Calu3 (cell line): Measurements from ENCODE around the gene NBAS. TPM values are rescaled to one million over a fixed set of nuclear protein-coding genes. Genes with fewer than 3 reads are reported as not detected.
"Not testable (repeated sequence)": the region's sequence is repeated elsewhere in the genome, so short reads cannot be mapped to it uniquely, and the experiment has no call there.

Source experiments
- BruUV-seq: library from RNA; stranded (reverse); fragments of 400-500 nt; replicated peaks from 2 replicates; lab custom pipeline; 2021; lab: Mats Ljungman, UMichigan
- CTCF ChIA-PET: fragments of 300-600 bp; sonication (Branson Sonifier 250); formaldehyde crosslinking; loops from one replicate; lab custom pipeline; 2022; ENCODE audit warnings: antibody characterized with exemption; lab: Charles Lee
- DNase-seq: peaks from one replicate; pipeline ENCODE4 v3.0.0; 2022
- H3K27ac Mint-ChIP-seq: one replicate; pipeline ENCODE4 v1.8.0; 2022; ENCODE audit warnings: mixed read lengths; ENCODE audit not compliant: unreplicated experiment
- H3K27me3 Mint-ChIP-seq: one replicate; pipeline ENCODE4 v1.8.0; 2022; ENCODE audit warnings: mixed read lengths; ENCODE audit not compliant: unreplicated experiment
- H3K36me3 Mint-ChIP-seq: one replicate; pipeline ENCODE4 v1.8.0; 2022; ENCODE audit warnings: mild to moderate bottlenecking, moderate library complexity, mixed read lengths; ENCODE audit not compliant: insufficient read depth, unreplicated experiment
- H3K4me1 Mint-ChIP-seq: one replicate; pipeline ENCODE4 v1.8.0; 2022; ENCODE audit warnings: mild to moderate bottlenecking, low read depth, mixed read lengths; ENCODE audit not compliant: unreplicated experiment
- H3K4me3 Mint-ChIP-seq: one replicate; pipeline ENCODE4 v1.8.0; 2022; ENCODE audit warnings: mild to moderate bottlenecking, low read depth, moderate library complexity, mixed read lengths; ENCODE audit not compliant: unreplicated experiment
- H3K9me3 Mint-ChIP-seq: one replicate; pipeline ENCODE4 v1.8.0; 2022; ENCODE audit warnings: low read depth, mixed read lengths; ENCODE audit not compliant: unreplicated experiment
- CTCF ChIP-seq: fragments of 200-600 bp; IDR thresholded peaks from one replicate; pipeline ENCODE4 v1.8.0; 2022; ENCODE audit warnings: antibody characterized with exemption; ENCODE audit not compliant: unreplicated experiment
- intact Hi-C: fragments of 100-400 bp; cut with micrococcal nuclease; formaldehyde crosslinking; loops from one replicate; pipeline ENCODE4 v1.10.0; 2022; ENCODE audit not compliant: unreplicated experiment
- total RNA-seq: library from RNA; stranded (reverse); gene quantifications from 2 replicates; pipeline ENCODE4 v1.2.3, GENCODE V29; 2022

NBAS gene
- total RNA-seq, 1 experiment from 2014 or later = 30.4 TPM

GRCh38 chr2:15408759-15409158, 152.4 kb downstream of the NBAS start:
- no peak for DNase-seq
- no peak overlapping the region for H3K27ac Mint-ChIP-seq
- CTCF ChIA-PET = no interaction called here
- TF ChIP-seq CTCF = no peak
- H3K36me3 Mint-ChIP-seq = peaks cover 4% of the 10 kb centered on the region
- no peaks in the 10 kb centered on the region for H3K9me3 Mint-ChIP-seq
- no TSS peak for BruUV-seq
- H3K4me1 Mint-ChIP-seq = no peaks in the 10 kb centered on the region
- intact Hi-C loops = no loop called here
- no peak overlapping the region for H3K4me3 Mint-ChIP-seq
- no peaks in the 10 kb centered on the region for H3K27me3 Mint-ChIP-seq

GRCh38 chr2:15407666-15408065, 153.5 kb downstream of the NBAS start:
- DNase-seq = no peak
- Mint-ChIP-seq H3K4me1 (no peaks in the 10 kb centered on the region), H3K27me3 (no peaks in the 10 kb centered on the region), H3K36me3 (no peaks in the 10 kb centered on the region), H3K4me3 (no peak overlapping the region), H3K27ac (no peak overlapping the region), H3K9me3 (no peaks in the 10 kb centered on the region)
- BruUV-seq = no TSS peak
- no peak for TF ChIP-seq CTCF
- CTCF ChIA-PET = no interaction called here
- intact Hi-C loops = loop anchor here (2.0 kb wide), 1 partner anchor 23 kb away; no protein-coding TSS in a partner anchor

GRCh38 chr2:15404511-15404910, 156.6 kb downstream of the NBAS start:
- H3K4me3 Mint-ChIP-seq, BruUV-seq, DNase-seq, H3K36me3 Mint-ChIP-seq, intact Hi-C loops, H3K27me3 Mint-ChIP-seq, H3K9me3 Mint-ChIP-seq, CTCF ChIA-PET, H3K27ac Mint-ChIP-seq, H3K4me1 Mint-ChIP-seq: not testable (repeated sequence)

GRCh38 chr2:15400240-15400826, 160.8 kb downstream of the NBAS start:
- no peak for TF ChIP-seq CTCF
- no peak for DNase-seq
- no TSS peak for BruUV-seq
- H3K4me1 Mint-ChIP-seq = no peaks in the 10 kb centered on the region
- no peak overlapping the region for H3K27ac Mint-ChIP-seq
- H3K27me3 Mint-ChIP-seq = no peaks in the 10 kb centered on the region
- no peaks in the 10 kb centered on the region for H3K36me3 Mint-ChIP-seq
- intact Hi-C loops = no loop called here
- H3K4me3 Mint-ChIP-seq = no peak overlapping the region
- CTCF ChIA-PET = no interaction called here
- H3K9me3 Mint-ChIP-seq = no peaks in the 10 kb centered on the region

DNA sequence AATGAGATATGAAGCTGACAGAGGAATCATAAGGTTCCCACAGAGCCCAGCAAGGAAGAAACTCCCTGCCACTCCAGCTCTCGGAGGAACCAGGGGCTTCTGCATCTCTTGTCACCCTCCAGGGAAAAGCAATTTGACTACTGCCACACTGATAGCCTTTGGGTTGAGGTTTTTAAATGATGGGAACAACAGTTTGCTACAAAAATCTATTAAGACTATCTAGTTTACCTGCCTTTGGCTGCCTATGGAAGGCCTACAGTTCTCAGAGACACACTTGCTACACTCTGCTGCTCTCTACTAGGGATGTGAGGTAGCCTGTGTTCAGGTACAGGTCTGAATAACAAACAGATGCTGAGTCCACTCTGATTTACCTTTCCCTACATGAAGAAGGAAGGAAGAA, 161.9 kb downstream of the NBAS start:
- Mint-ChIP-seq H3K9me3 (no peaks in the 10 kb centered on the region), H3K4me1 (no peaks in the 10 kb centered on the region), H3K36me3 (no peaks in the 10 kb centered on the region), H3K4me3 (no peak overlapping the region), H3K27me3 (no peaks in the 10 kb centered on the region), H3K27ac (no peak overlapping the region)
- CTCF ChIA-PET = no interaction called here
- no peak for DNase-seq
- no TSS peak for BruUV-seq
- intact Hi-C loops = no loop called here
- TF ChIP-seq CTCF = no peak
